SK-N-SH (cell line): ENCODE results near the gene CTSZ. TPM values are rescaled to one million over a fixed set of nuclear protein-coding genes. Genes with fewer than 3 reads are reported as not detected.

Source experiments
- CTCF ChIA-PET: fragments of 300-600, 350-600 bp; formaldehyde crosslinking; extraction: SDS; loops from one replicate; lab custom pipeline; 2021; lab: Yijun Ruan, JAX
- POLR2A ChIA-PET: fragments of 350-600 bp; sonication (Branson Sonifier 250); formaldehyde crosslinking; extraction: SDS; loops from one replicate; lab custom pipeline; 2020; ENCODE audit warnings: antibody characterized with exemption, inconsistent platforms; lab: Yijun Ruan, JAX
- DNase-seq: peaks from one replicate; pipeline ENCODE4 v3.0.0; 2012
- H2AFZ ChIP-seq: fragments of 200-600 bp; sonication (generic); 2 replicates; pipeline ENCODE4 v1.8.1; 2016; ENCODE audit warnings: antibody characterized with exemption, mild to moderate bottlenecking, low read depth
- H3F3A ChIP-seq: fragments of 200-600 bp; sonication (generic); replicated peaks from 2 replicates; pipeline ENCODE3; 2016; ENCODE audit warnings: antibody characterized with exemption, mild to moderate bottlenecking; ENCODE audit not compliant: insufficient read depth
- H3K27ac ChIP-seq, 2 experiments: fragments of 200-500 bp in 1 of 2; fragments of 200-600 bp in 1 of 2; sonication (Bioruptor generic) in 1 of 2; sonication (generic), shearing (Covaris generic) in 1 of 2; 2 replicates each; pipeline versions ENCODE4 v1.5.1 to v1.6.1; 2014 to 2016; ENCODE audit warnings: low read depth in 2 of 2, inconsistent platforms in 1 of 2, low read length in 1 of 2, mild to moderate bottlenecking in 1 of 2, mixed read lengths in 1 of 2
- H3K27me3 ChIP-seq: fragments of 200-600 bp; sonication (generic), shearing (Covaris generic); 2 replicates; pipeline ENCODE4 v1.6.1; 2016; ENCODE audit warnings: mixed run types; ENCODE audit not compliant: insufficient read depth
- H3K36me3 ChIP-seq, 2 experiments: fragments of 200-500 bp in 1 of 2; fragments of 200-600 bp in 1 of 2; sonication (Bioruptor generic) in 1 of 2; sonication (generic) in 1 of 2; replicated peaks in 1 of 2; 2 replicates each; pipeline versions ENCODE3 to v1.5.1; 2014 to 2016; ENCODE audit warnings: low read length in 1 of 2, mild to moderate bottlenecking in 1 of 2; ENCODE audit not compliant: insufficient read depth in 2 of 2, control insufficient read depth in 1 of 2
- H3K4me1 ChIP-seq, 2 experiments: fragments of 200-500 bp in 1 of 2; fragments of 200-600 bp in 1 of 2; sonication (Bioruptor generic) in 1 of 2; sonication (generic), shearing (Covaris generic) in 1 of 2; 2 replicates each; pipeline versions ENCODE4 v1.5.1 to v1.6.1; 2014 to 2016; ENCODE audit warnings: low read depth in 1 of 2, low read length in 1 of 2, mixed run types in 1 of 2; ENCODE audit not compliant: insufficient read depth in 2 of 2, control insufficient read depth in 1 of 2
- H3K4me2 ChIP-seq: fragments of 200-600 bp; sonication (generic), shearing (Covaris generic); 2 replicates; pipeline ENCODE4 v1.6.1; 2017; ENCODE audit warnings: mixed run types
- H3K4me3 ChIP-seq, 2 experiments: fragments of 200-500 bp in 1 of 2; fragments of 200-600 bp in 1 of 2; sonication (Bioruptor generic) in 1 of 2; sonication (generic), shearing (Covaris generic) in 1 of 2; 2 replicates each; pipeline versions ENCODE4 v1.5.1 to v1.8.1; 2014 to 2016; ENCODE audit warnings: low read depth in 2 of 2, inconsistent platforms in 1 of 2, low read length in 1 of 2, mild to moderate bottlenecking in 1 of 2, mixed read lengths in 1 of 2, moderate library complexity in 1 of 2
- H3K79me2 ChIP-seq: fragments of 200-600 bp; sonication (generic); 2 replicates; pipeline ENCODE4 v1.8.1; 2017; ENCODE audit warnings: mild to moderate bottlenecking; ENCODE audit not compliant: insufficient read depth
- H3K9ac ChIP-seq: fragments of 200-600 bp; sonication (generic); 2 replicates; pipeline ENCODE4 v1.6.1; 2017; ENCODE audit warnings: mixed run types
- H3K9me2 ChIP-seq: fragments of 200-600 bp; sonication (generic); 2 replicates; pipeline ENCODE4 v1.6.1; 2017; ENCODE audit warnings: mixed run types
- H3K9me3 ChIP-seq: fragments of 200-600 bp; sonication (generic); 2 replicates; pipeline ENCODE4 v1.6.1; 2017; ENCODE audit warnings: mixed run types, mild to moderate bottlenecking, moderate library complexity
- H4K20me1 ChIP-seq: fragments of 200-600 bp; sonication (generic); 2 replicates; pipeline ENCODE4 v1.6.1; 2017; ENCODE audit warnings: mild to moderate bottlenecking, mixed run types; ENCODE audit not compliant: insufficient read depth
- CHD2 ChIP-seq: fragments of 150-350 bp; IDR thresholded peaks from 2 replicates; pipeline ENCODE4 v1.6.1; 2018; ENCODE audit warnings: low read length; ENCODE audit not compliant: partially characterized antibody
- ELF1 ChIP-seq: IDR thresholded peaks from 2 replicates; pipeline ENCODE4 v1.4.0; 2012
- EP300 ChIP-seq, 2 experiments: IDR thresholded peaks; 2 replicates each; pipeline versions ENCODE4 v1.4.0 to v1.6.1; 2012; ENCODE audit warnings: borderline replicate concordance in 1 of 2, low read depth in 1 of 2, low read length in 1 of 2
- EZH2phosphoT487 ChIP-seq: fragments of 200-600 bp; sonication (generic); IDR thresholded peaks from 2 replicates; pipeline ENCODE4 v1.6.1; 2017; ENCODE audit warnings: low read depth, mixed run types, mild to moderate bottlenecking, antibody characterized with exemption, moderate library complexity, borderline replicate concordance
- FOSL2 ChIP-seq: IDR thresholded peaks from 2 replicates; pipeline ENCODE4 v1.4.0; 2012; ENCODE audit warnings: low read depth, mild to moderate bottlenecking, moderate library complexity, borderline replicate concordance
- FOXM1 ChIP-seq: IDR thresholded peaks from 2 replicates; pipeline ENCODE4 v1.4.0; 2012; ENCODE audit warnings: low read depth, mild to moderate bottlenecking
- GABPA ChIP-seq: IDR thresholded peaks from 2 replicates; pipeline ENCODE4 v1.4.0; 2012; ENCODE audit warnings: low read depth, mild to moderate bottlenecking
- IRF3 ChIP-seq: fragments of 150-350 bp; IDR thresholded peaks from 2 replicates; pipeline ENCODE4 v1.6.1; 2016; ENCODE audit warnings: mild to moderate bottlenecking, low read depth, low read length
- JUND ChIP-seq: IDR thresholded peaks from 2 replicates; pipeline ENCODE4 v1.4.0; 2012
- MXI1 ChIP-seq: IDR thresholded peaks from 2 replicates; pipeline ENCODE4 v1.6.1; 2012; ENCODE audit warnings: mild to moderate bottlenecking, low read depth, low read length, improper control_type of control experiment
- NFIC ChIP-seq: IDR thresholded peaks from 2 replicates; pipeline ENCODE4 v1.4.0; 2012; ENCODE audit warnings: borderline replicate concordance
- NRF1 ChIP-seq: IDR thresholded peaks from 2 replicates; pipeline ENCODE4 v1.6.1; 2012; ENCODE audit warnings: low read depth, mild to moderate bottlenecking, low read length
- PBX3 ChIP-seq: IDR thresholded peaks from 2 replicates; pipeline ENCODE4; 2012
- POLR2AphosphoS5 ChIP-seq: IDR thresholded peaks from 2 replicates; pipeline ENCODE4 v1.6.1; 2012; ENCODE audit warnings: low read depth, low read length
- RAD21 ChIP-seq: IDR thresholded peaks from 2 replicates; pipeline ENCODE4 v1.6.1; 2012; ENCODE audit warnings: mild to moderate bottlenecking, low read length
- RCOR1 ChIP-seq: fragments of 150-350 bp; IDR thresholded peaks from 2 replicates; pipeline ENCODE4 v1.6.1; 2017; ENCODE audit warnings: antibody characterized with exemption, low read length
- RFX5 ChIP-seq: IDR thresholded peaks from 2 replicates; pipeline ENCODE4 v1.6.1; 2012; ENCODE audit warnings: mild to moderate bottlenecking, improper control_type of control experiment, low read length
- RXRA ChIP-seq: IDR thresholded peaks from 2 replicates; pipeline ENCODE4 v1.4.0; 2012; ENCODE audit warnings: low read depth, mild to moderate bottlenecking, borderline replicate concordance
- SIN3A ChIP-seq: IDR thresholded peaks from 2 replicates; pipeline ENCODE4 v1.6.1; 2012; ENCODE audit warnings: low read depth, mild to moderate bottlenecking, low read length, moderate library complexity, borderline replicate concordance
- SMC3 ChIP-seq: IDR thresholded peaks from 2 replicates; pipeline ENCODE4 v1.6.1; 2012; ENCODE audit warnings: low read depth, low read length, improper control_type of control experiment
- TAF1 ChIP-seq: IDR thresholded peaks from 2 replicates; pipeline ENCODE4 v1.6.1; 2012; ENCODE audit warnings: low read depth, mild to moderate bottlenecking, low read length, moderate library complexity, borderline replicate concordance
- TCF12 ChIP-seq: IDR thresholded peaks from 2 replicates; pipeline ENCODE4 v1.4.0; 2012
- USF1 ChIP-seq: IDR thresholded peaks from 2 replicates; pipeline ENCODE4 v1.4.0; 2012; ENCODE audit warnings: low read depth, borderline replicate concordance
- USF2 ChIP-seq: fragments of 150-350 bp; IDR thresholded peaks from 2 replicates; pipeline ENCODE4 v1.6.1; 2017; ENCODE audit warnings: antibody characterized with exemption, low read length, low read depth, borderline replicate concordance
- YY1 ChIP-seq: IDR thresholded peaks from 2 replicates; pipeline ENCODE4 v1.4.0; 2012; ENCODE audit warnings: low read depth, mild to moderate bottlenecking
- ZBTB33 ChIP-seq: IDR thresholded peaks from 2 replicates; pipeline ENCODE4 v1.4.0; 2012; ENCODE audit warnings: low read depth, borderline replicate concordance
- WGBS: methylation state at CpG from one replicate; pipeline ENCODE4 v1.1.6; 2017; ENCODE audit warnings: low lambda C conversion rate; 5-methylcytosine and 5-hydroxymethylcytosine counted together
- polyA plus RNA-seq, 3 experiments: library from polyadenylated mRNA; depleted of rRNA; stranded (reverse); fragments of >200 nt; gene quantifications; 2 replicates each; pipeline ENCODE4 v1.2.3, GENCODE V29; 2012
- TF ChIP-seq, protein P1 (sequence below): fragments of 200-600 bp; sonication (generic); IDR thresholded peaks from 2 replicates; pipeline ENCODE4 v1.6.1; 2017; ENCODE audit warnings: antibody characterized with exemption, mild to moderate bottlenecking, moderate library complexity

CTSZ gene
- polyA plus RNA-seq, 1 of the 3 experiments (the other 2 are of a cell fraction), result 0.03 TPM

DNA sequence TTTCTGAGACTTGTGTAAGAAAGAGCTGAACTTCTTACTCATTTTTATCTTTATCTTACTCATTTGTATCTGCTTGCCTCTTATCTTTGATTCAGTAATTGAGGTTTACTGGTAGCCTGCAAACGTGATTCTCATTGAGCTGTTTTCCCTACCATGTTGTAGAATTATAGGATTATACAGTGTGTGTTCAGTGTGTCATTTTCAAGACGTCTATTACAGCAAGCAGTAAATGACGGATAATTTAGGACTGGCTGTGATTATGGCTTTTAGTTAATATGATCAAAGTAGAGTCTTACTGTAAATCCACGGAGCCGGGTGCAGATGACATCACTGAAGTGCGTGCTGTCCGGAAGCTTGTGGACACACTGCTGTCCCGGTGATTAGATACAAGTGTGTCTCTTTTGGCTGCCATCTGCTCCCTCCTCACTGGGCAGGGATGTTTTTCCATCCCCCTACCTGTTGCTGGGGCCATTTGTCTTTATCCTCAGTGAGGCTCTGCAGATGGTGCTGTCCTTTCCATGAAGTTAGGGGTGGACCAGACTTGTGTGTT is 20.0 kb downstream of the CTSZ start:
- no peak overlapping the region for H3K4me2 ChIP-seq
- no peaks in the 10 kb centered on the region for H3F3A ChIP-seq
- no peaks in the 10 kb centered on the region for H3K9me2 ChIP-seq
- peak overlapping the region in 1 of 2 experiments; percentile 56; a peak in 2 of 4 replicates for H3K27ac ChIP-seq
- H3K9ac ChIP-seq, result no peak overlapping the region
- peaks cover 50% of the 10 kb centered on the region for H3K79me2 ChIP-seq
- no peak overlapping the region for H2AFZ ChIP-seq
- peaks cover 45 to 57% of the 10 kb centered on the region in 2 experiments for H3K36me3 ChIP-seq
- DNase-seq, result peak; percentile 81
- H3K27me3 ChIP-seq, result no peaks in the 10 kb centered on the region
- no peak overlapping the region for H3K4me3 ChIP-seq
- POLR2A ChIA-PET, result interaction anchor here (1.0 to 1.5 kb wide), 3 partner anchors 45 to 96 kb away, joined by 3 to 11 read pairs (median 4); partner anchors contain the start of gene ATP5F1E
- H3K4me1 ChIP-seq, result peaks cover 9 to 53% of the 10 kb centered on the region in 2 experiments; a peak in 3 of 4 replicates
- peaks cover 24% of the 10 kb centered on the region for H4K20me1 ChIP-seq
- no peaks in the 10 kb centered on the region for H3K9me3 ChIP-seq
- WGBS, result 68% methylated on average over 8 of the region's 8 CpGs
- CTCF ChIA-PET, result interaction anchor here (0.5 to 1.5 kb wide), 4 partner anchors 16 to 469 kb away, joined by 3 to 5 read pairs (median 3); no protein-coding TSS in a partner anchor
- TF ChIP-seq EZH2phosphoT487, result no peak
- no peak for TF ChIP-seq SIN3A
- no peak for TF ChIP-seq USF2
- no peak for TF ChIP-seq TCF12
- TF ChIP-seq GABPA, result no peak
- TF ChIP-seq ZBTB33, result no peak
- TF ChIP-seq POLR2AphosphoS5, result no peak
- TF ChIP-seq RFX5, result no peak
- TF ChIP-seq USF1, result no peak
- TF ChIP-seq MXI1, result 0 out of 2 replicates have a peak, but pooled peaks have one; percentile 48
- no peak for TF ChIP-seq IRF3
- peak in 1 of 2 experiments; percentile 65; a peak in 1 of 4 replicates for TF ChIP-seq EP300 (IDR thresholded peaks at IDR 0.05; ENCODE audit: borderline replicate concordance in 1 of 2, low read depth in 1 of 2, low read length in 1 of 2)
- no peak for TF ChIP-seq JUND
- no peak for TF ChIP-seq ELF1
- no peak for TF ChIP-seq FOSL2
- TF ChIP-seq RXRA, result no peak
- TF ChIP-seq NFIC, result no peak
- TF ChIP-seq TAF1, result no peak
- no peak for TF ChIP-seq SMC3
- no peak for TF ChIP-seq PBX3
- no peak for TF ChIP-seq YY1
- TF ChIP-seq NRF1, result no peak
- TF ChIP-seq FOXM1, result no peak
- peak; percentile 10; the same call in 1 of the 2 replicates for TF ChIP-seq RCOR1
- TF ChIP-seq CHD2, result peak; percentile 28
- TF ChIP-seq, protein P1, sequence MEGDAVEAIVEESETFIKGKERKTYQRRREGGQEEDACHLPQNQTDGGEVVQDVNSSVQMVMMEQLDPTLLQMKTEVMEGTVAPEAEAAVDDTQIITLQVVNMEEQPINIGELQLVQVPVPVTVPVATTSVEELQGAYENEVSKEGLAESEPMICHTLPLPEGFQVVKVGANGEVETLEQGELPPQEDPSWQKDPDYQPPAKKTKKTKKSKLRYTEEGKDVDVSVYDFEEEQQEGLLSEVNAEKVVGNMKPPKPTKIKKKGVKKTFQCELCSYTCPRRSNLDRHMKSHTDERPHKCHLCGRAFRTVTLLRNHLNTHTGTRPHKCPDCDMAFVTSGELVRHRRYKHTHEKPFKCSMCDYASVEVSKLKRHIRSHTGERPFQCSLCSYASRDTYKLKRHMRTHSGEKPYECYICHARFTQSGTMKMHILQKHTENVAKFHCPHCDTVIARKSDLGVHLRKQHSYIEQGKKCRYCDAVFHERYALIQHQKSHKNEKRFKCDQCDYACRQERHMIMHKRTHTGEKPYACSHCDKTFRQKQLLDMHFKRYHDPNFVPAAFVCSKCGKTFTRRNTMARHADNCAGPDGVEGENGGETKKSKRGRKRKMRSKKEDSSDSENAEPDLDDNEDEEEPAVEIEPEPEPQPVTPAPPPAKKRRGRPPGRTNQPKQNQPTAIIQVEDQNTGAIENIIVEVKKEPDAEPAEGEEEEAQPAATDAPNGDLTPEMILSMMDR, result no peak
- 0 out of 2 replicates have a peak, but pooled peaks have one; percentile 5 for TF ChIP-seq RAD21
